HK-2 (cell line): Measurements from ENCODE around the gene FER.

Experiments used
- DNase-seq: peaks from one replicate; pipeline ENCODE4 v3.0.0-alpha.2; 2018; ENCODE audit not compliant: unreplicated experiment

FER gene

GRCh38 chr5:109246395-109246794 lies 498.7 kb downstream of the FER start:
- no peak for DNase-seq
